Stimulated activated naive CD4-positive, alpha-beta T cell (primary cell): ENCODE measurements around the gene RFPL4A.
"Not testable (repeated sequence)": the region's sequence is repeated elsewhere in the genome, so short reads cannot be mapped to it uniquely, and the experiment has no call there.

Source experiments
- DNase-seq, 6 experiments: peaks; one replicate each; lab custom pipeline; 2025; lab: John Stamatoyannopoulos, UW

Gene RFPL4A

DNA sequence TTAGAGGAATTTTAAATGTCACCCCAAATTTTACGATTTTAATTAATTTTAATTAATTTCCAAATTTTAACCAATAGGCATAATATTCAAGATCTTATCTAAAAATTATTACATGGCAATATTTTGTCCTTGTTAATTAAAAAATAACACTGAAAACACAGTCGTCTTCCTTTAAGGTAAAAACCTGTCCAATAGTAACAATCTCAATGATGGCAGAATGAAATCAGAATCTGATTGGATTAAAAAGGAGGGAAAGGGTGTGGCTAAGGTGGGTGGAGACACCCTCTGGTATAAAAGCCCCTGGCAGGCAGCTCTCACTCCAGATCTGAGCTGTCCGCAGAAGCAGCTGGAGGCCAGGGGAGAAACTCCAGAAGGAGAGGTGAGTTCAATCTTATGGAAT, at the start of gene RFPL4A:
RFPL4A (plus strand) TSS at position 301 of the 400 bp plus-strand sequence. CDS start 2,704 bp downstream, outside the sequence.
- DNase-seq = not testable (repeated sequence)

DNA sequence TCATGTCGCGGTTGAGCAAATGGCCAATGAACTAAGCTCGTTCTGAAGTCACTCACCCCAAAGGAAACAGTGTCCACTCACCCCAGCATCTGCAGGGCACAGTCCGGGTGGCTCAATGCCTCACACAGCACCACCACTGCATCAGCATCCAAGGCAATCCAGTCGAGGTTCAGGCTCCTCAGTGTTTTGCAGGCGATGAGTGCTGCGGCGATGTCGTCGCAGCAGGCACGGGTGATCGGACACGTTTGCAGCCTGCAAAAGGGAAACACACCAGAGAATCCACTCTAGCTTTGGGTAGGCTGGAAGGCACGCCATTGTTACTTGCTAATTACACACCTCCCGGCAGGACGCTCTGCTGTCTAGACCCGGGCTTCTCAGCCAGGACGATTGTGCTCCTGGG, 47.2 kb upstream of the RFPL4A start:
- no peak for DNase-seq

DNA sequence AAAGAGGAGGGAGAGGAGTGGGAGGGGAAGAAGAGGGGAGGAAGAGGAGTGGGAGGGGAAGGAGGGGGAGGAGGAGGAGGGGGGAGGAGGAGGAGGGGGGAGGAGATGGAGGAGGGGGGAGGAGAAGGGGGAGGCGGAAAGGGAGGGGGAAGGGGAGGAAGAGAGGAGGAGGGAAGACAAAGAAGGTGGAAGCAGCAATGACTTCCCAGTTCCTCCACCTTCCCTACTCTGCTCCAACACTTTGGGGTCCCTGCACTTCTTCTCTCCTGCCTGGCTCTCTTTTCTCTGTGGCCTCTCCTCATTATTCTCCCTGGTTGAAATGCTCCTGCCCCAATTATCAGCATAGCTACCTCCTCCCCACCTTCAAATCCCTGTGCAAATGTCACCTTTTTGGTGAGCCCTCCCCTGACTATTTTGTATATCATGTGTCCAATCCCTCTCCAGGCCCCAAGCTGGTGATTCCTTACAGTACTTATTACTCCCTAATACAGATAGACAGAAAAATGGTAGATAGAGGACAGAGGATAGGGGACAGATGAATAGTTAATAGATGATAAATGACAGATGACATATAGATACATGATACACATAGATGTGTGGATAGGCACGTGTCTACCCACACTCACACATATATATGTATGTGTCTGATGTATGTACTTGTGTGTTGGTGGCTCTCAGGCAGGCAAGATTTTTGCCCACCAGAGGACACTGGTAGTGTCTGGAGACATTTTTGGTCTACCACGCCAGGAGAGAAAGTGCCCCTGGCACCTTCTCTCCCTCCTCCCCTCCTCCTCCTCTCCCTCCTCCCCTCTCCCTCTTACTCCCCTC, 45.9 kb upstream of the RFPL4A start:
- no peak for DNase-seq

DNA sequence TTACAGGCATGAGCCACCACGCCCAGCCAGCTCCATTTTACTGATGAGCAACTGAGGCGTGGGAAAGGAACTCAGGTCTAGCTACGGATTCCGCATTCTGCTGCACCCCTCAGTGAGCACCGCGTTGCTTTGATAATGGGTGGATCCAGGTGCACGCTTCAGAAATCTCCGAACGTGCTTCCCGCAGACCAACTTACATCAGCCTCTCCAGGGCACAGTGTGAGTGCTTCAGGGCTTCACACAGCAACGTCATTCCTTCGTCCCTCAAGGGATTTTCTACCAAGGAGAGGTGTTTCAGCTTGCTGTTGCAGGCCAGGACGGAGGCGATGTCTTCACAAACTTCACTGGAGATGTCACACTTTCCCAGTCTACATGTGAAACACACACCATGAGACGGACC, 42.4 kb upstream of the RFPL4A start:
- DNase-seq = no peak

DNA sequence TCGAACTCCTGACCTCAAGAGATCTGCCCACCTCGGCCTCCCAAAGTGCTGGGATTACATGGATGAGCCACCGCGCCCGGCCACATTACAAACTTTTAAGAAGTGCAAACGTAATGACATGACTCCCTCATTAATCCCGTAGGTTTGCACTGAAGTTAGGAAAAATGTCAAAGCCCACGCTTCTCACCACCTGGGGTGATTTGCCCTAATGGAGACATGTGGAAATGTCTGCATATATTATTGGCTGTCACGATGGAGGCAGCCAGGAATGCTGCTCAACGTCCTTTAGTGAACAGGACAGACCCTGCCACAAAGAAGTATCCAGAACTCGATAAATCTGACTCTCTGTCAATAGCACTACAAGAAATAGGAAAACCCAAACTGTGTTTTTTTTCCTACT, 41.6 kb upstream of the RFPL4A start:
- no peak for DNase-seq

DNA sequence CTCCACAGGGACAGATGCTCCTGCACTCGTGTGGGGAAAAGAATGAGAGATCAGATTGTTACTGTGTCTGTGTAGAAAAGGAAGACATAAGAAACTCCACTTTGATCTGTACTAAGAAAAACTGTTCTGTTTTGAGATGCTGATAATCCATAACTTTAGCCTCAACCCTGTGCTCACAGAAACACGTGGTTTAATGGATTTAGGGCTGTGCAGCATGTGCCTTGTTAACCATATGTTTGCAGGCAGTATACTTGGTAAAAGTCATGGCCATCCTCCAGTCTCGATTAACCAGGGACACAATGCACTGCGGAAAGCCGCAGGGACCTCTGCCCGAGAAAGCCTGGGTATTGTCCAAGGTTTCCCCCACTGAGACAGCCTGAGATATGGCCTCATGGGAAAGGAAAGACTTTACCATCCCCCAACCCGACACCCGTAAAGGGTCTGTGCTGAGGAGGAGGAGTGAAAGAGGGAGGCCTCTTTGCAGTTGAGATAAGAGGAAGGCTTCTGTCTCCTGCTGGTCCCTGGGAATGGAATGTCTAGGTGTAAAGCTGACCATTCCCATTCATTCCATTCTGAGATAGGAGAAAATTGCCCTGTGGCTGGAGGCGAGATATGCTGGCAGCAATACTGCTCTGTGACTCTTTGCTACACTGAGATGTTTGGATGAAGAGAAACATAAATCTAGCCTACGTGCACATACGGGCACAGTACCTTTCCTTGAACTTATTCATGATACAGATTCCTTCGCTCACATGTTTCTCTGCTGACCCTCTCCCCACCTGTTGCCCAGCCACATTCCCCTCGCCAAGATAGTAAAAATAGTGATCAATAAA, 40.8 kb upstream of the RFPL4A start:
- DNase-seq = not testable (repeated sequence)

DNA sequence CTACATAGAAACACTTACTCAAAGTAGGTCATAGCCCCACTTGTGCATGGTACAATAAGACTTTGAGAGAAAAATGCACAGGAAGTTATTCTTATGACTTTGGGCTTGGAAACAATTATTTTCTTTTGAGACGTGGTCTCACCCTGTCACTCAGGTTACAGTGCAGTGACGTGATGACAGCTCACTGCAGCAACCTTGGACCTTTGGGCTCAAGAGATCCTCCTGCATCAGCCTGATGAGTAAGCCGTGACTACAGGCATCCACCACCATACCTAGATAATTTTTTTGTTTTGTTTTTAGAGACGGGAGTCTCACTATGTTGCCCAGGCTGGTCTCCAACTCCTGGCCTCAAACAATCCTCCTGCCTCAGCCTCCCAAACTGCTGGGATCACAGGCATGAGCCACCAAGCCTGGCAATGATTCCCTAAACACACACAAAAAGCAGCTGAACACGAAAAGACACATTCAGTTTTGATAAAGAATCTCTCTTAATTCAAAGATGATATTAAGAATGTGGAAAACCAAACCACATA, 38.6 kb upstream of the RFPL4A start:
- DNase-seq = no peak

DNA sequence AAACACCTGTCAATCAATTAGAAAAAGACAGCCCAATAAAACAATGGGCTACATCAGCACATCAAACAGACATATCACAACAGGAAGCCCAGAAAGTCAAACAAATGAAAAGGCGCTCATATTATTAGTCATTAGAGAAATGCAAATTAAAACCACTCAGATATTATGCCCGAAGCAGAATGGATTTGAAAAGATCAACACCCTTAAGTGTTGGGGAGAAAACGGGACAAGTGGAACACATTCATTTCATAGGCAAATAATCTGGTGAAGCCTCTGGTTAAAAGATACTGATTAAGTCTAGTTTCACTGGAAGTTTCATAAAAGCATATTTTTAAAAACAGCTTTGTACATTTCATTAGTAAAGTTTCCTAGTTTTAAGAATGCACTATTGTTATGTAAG, 38.1 kb upstream of the RFPL4A start:
- no peak for DNase-seq

DNA sequence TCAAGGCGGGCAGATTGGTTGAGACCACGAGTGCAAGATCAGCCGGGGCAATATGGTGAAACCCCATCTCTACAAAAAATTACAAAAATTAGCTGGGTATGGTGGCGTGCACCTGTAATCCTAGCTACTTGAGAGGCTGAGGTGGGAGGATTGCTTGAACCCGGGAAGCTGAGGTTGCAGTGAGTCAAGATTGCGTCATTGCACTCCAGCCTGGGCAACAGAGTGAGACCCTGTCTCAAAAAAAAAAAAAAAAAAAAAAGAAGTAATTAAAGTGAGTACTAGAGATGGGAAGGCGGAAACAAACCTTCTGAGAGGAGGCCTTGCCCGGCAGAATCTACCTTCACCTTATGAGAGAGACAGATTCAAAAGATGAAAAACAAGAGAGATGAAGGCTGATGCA, 35.4 kb upstream of the RFPL4A start:
- no peak for DNase-seq

DNA sequence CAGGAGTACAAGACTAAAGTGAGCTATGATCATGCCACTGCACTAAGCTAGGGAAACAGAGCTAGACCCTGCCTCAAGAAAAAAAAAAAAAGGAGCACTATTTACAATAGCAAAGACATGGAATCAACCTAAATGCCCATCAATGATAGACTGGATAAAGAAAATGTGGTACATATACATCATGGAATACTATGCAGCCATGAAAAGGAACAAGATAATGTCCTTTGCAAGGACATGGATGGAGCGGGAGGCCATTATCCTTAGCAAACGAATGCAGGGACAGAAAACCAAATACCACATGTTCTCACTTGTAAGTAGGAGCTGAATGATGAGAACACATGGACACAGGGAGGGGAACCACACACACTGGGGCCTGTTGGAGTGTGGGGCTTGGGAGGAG, 28.5 kb upstream of the RFPL4A start:
- DNase-seq = not testable (repeated sequence)

DNA sequence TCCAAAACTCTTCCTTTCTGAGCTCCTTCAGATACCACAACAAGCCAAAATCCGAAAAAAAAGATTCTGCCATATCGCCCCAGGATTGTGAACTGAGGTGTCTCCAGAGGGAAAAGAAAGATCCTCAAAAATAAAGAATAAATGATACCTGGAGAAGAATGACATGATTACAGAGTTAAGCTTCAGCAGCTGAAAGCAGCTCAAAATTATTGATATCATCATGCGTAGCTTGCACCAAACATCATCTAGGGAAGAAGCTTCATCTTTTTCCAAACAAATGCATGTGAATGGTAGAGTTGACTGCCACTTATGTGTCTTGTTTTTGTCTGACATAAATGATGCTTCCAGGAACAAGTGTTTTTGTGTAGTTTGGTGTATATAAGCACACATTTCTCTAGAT, 20.6 kb upstream of the RFPL4A start, which contains the start of gene NLRP9:
NLRP9 (minus strand) TSS at position 101 of the 400 bp plus-strand sequence; CDS start at position 73, 28 bp downstream.
- DNase-seq = no peak

DNA sequence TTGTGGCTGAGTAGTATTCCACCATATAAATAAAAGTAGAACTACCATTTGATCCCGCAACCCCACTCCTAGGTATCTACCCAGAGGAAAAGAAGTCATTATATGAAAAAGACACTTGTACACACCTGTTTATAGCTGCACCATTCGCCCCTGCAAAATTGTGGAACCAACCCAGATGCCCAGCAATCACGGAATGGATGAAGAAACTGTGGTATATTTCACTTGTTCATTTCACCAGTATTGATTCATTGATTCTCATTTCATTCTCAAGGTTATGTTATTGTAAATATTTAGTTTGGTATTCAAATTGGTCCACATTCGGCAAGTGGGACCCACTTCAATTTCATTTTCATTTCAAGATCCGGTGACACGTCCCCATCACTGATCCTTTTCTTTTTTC, 8.2 kb upstream of the RFPL4A start:
- DNase-seq = no peak

DNA sequence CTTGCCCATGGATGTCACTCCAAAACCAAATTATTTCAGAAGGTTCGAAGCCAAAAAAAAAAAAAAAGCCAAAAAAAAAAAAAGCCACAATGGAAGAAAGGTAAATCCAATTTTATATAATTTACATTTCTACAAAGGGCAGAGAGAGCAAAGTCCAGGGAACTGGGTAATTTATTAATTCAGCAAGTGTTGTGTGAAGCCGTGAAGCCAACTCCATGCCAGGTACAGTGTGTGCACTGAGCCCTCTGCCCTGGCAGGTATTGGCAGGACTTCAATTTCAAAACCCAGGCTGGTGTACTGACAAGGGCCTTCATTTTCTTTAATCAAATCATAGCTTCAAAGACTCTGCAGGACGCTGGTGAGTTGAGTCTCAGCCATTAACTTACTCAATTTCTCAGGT, 5.5 kb upstream of the RFPL4A start:
- no peak for DNase-seq

DNA sequence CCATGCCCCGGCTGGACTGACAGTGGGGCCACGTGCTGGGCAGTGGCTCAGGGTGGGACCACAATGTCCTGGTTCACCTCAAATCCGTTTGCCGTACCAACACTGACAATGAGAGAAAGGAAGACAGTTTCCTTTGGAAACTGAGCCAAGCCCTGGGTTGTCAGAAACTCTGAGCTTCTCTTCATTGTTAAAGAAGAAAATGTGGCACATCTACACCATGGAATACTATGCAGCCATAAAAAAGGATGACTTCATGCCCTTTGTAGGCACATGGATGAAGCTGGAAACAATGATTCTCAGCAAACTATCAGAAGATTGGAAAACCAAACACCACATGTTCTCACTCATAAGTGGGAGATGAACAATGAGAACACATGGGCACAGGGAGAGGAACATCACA, 2.1 kb upstream of the RFPL4A start:
- DNase-seq = not testable (repeated sequence)

DNA sequence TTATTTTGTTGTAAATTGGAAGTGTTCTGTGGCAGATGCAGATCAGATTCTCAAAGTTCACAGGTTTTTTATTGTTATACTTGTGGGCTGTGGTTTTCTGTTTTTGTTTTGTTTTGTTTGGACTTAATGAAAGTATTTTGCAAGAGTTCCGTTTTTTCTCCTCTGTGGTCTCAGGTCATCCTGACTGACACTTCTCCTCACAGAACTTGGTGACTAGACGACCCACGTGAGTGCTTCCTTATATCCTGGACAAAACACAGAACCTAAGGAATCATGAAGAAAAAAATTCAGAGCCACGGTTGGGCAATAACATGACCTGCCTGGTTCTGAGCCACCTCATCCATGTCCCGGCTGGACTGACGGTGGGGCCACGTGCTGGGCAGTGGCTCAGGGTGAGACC, 7.6 kb downstream of the RFPL4A start:
- no peak for DNase-seq

DNA sequence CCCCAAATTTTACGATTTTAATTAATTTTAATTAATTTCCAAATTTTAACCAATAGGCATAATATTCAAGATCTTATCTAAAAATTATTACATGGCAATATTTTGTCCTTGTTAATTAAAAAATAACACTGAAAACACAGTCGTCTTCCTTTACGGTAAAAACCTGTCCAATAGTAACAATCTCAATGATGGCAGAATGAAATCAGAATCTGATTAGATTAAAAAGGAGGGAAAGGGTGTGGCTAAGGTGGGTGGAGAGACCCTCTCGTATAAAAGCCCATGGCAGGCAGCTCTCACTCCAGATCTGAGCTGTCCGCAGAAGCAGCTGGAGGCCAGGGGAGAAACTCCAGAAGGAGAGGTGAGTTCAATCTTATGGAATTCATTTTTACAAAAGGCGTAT, 9.9 kb downstream of the RFPL4A start, which contains the start of gene RFPL4AL1:
RFPL4AL1 (plus strand) TSS at position 301 of the 400 bp plus-strand sequence. CDS start 2,687 bp downstream, outside the sequence.
- not testable (repeated sequence) for DNase-seq

DNA sequence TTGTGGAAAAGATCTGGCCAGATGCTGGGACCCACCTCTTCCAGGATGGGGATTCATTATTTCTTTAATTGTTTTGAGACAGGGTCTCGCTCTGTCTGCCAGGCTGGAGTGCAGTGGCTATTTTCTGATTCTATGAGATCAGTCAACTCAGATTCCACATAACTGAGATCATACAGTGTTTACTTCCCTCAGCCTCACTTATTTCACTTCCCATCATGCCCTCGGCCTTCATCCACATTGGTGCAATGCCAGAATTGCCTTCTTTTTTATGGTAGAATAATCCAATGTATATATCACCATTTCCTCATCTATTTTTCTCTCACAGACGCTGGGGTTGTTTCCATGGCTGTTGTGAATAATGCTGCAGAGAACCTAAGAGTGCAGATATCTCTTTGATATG, 10.7 kb downstream of the RFPL4A start:
- DNase-seq = not testable (repeated sequence)

DNA sequence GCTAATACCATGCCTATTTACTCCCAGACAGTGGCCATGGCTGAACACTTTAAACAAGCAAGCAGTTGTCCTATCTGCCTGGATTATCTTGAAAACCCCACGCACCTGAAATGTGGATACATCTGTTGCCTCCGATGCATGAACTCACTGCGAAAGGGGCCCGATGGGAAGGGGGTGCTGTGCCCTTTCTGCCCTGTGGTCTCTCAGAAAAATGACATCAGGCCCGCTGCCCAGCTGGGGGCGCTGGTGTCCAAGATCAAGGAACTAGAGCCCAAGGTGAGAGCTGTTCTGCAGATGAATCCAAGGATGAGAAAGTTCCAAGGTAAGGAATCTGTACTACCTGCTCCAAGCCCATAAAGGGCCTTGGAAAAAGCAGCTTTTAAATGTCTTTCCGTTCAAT, 18.6 kb downstream of the RFPL4A start:
- no peak for DNase-seq

DNA sequence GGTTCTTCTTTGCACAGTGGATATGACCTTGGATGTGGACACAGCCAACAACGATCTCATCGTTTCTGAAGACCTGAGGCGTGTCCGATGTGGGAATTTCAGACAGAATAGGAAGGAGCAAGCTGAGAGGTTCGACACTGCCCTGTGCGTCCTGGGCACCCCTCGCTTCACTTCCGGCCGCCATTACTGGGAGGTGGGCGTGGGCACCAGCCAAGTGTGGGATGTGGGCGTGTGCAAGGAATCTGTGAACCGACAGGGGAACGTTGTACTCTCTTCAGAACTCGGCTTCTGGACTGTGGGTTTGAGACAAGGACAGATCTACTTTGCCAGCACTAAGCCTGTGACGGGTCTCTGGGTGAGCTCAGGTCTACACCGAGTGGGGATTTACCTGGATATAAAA, 19.4 kb downstream of the RFPL4A start:
- DNase-seq = no peak

DNA sequence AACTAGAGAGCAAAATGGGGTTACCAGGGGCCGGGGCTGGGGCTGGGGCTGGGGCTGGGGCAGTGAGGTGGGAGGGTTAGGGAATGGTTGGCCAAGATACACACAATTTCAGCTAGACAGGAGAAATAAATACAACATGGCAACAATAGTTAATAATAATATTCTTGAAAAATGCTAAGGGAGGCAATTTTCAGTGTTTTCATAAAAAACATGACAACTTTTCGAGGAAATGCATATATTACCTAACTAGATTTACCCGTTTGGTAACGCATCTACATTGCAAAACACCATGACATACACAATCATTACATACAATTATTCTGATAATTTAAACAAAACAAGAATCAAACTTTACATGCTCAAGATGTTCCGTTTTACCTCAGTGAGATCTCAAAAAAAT, 22.2 kb downstream of the RFPL4A start:
- DNase-seq = no peak

DNA sequence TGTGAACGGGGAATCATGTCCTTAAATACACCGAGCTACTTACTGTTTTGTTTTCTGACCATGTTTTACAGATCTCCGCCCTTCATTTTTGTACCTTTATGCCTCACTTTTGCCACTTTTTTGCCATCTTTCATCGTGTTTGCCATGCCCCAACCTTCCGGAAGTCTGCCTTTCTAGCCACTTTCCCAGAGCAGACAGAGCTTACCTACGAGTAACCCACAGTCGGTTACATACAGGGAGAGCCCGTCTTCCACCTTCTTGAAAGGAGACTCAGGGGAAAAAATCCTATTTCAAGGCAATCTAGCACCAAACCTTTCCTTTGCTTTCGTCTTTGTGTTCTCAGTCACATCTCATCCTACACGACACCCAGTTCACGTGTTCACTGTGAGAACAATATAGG, 36.1 kb downstream of the RFPL4A start:
- DNase-seq = no peak

DNA sequence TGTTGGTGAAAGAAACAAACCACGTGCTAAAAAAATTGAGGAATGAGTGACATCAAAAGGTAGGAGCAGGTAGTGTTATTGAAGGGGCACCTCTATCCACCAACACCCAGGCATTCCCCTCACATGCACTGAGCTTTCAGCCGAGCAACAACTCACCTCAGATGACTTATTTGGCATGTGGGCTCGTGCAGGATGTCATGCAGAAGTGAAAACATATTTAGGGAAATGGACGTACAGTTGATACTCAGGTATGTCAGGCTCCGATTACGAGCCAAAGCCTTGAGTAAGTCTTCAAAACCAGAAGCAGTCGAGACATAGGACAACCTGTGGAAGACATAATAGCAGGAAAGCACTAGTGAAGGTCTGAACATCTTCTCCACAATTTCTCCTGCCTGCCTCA, 42.5 kb downstream of the RFPL4A start:
- DNase-seq = no peak

DNA sequence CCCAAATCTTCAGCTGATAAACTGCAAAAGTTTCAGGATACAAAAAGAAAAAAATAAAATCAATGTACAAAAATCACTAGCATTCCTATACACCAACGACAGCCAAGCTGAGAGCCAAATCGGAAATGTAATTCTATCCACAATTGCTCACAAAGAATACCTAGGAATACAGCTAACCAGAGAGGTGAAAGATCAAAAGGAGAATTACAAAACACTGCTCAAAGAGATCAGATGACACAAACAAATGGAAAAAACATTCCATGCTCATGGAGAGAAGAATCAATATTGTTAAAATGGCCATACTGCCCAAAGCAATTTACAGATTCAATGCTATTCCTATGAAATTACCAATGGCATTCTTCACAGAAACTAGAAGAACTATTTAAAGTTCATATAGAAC, 43.4 kb downstream of the RFPL4A start:
- DNase-seq = no peak
